Endothelial cell of hepatic sinusoid (primary cell): Measurements from ENCODE around the gene MFF.
"Not testable (repeated sequence)": the region's sequence is repeated elsewhere in the genome, so short reads cannot be mapped to it uniquely, and the experiment has no call there.

Experiments
- in situ Hi-C: cut with HindIII; loops from 2 replicates; pipeline ENCODE4 v1.10.0; 2017; ENCODE audit warnings: low sequenced_read_pairs

The MFF gene

GRCh38 chr2:227326783-227327182 is 1.7 kb downstream of the MFF start:
- in situ Hi-C loops, result no loop called here

GRCh38 chr2:227335713-227336112 is 10.7 kb downstream of the MFF start:
- in situ Hi-C loops, result no loop called here

- in situ Hi-C loops, result no loop called here
These were observed 12.4 kb downstream of the MFF start for GRCh38 chr2:227337442-227337841.

- in situ Hi-C loops, result no loop called here
These were observed 14.1 kb downstream of the MFF start for GRCh38 chr2:227339098-227339599.

GRCh38 chr2:227340106-227340505 is 15.1 kb downstream of the MFF start:
- in situ Hi-C loops, result no loop called here

- in situ Hi-C loops, result no loop called here
These were observed 16.5 kb downstream of the MFF start for GRCh38 chr2:227341553-227341952.

- in situ Hi-C loops, result no loop called here
These were observed 19.2 kb downstream of the MFF start for GRCh38 chr2:227344231-227344630.

- in situ Hi-C loops, result no loop called here
These were observed 22.1 kb downstream of the MFF start for GRCh38 chr2:227347117-227347516.

GRCh38 chr2:227348324-227348723 is 23.3 kb downstream of the MFF start:
- in situ Hi-C loops, result no loop called here

GRCh38 chr2:227349989-227350612 is 25.1 kb downstream of the MFF start:
- in situ Hi-C loops, result no loop called here

- in situ Hi-C loops, result no loop called here
These were observed 26.6 kb downstream of the MFF start for GRCh38 chr2:227351639-227352038.

- in situ Hi-C loops, result no loop called here
These were observed 35.3 kb downstream of the MFF start for GRCh38 chr2:227360351-227360750.

GRCh38 chr2:227363756-227364155 is 38.7 kb downstream of the MFF start:
- in situ Hi-C loops, result no loop called here

- in situ Hi-C loops, result not testable (repeated sequence)
These were observed 39.7 kb downstream of the MFF start for GRCh38 chr2:227364585-227365263.

GRCh38 chr2:227365833-227366232 is 40.8 kb downstream of the MFF start:
- in situ Hi-C loops, result no loop called here

- in situ Hi-C loops, result no loop called here
These were observed 41.8 kb downstream of the MFF start for GRCh38 chr2:227366769-227367426.

GRCh38 chr2:227367427-227367795 is 42.4 kb downstream of the MFF start:
- in situ Hi-C loops, result no loop called here

GRCh38 chr2:227368574-227368973 is 43.5 kb downstream of the MFF start:
- in situ Hi-C loops, result no loop called here

GRCh38 chr2:227370092-227370491 is 45.0 kb downstream of the MFF start:
- in situ Hi-C loops, result no loop called here

- in situ Hi-C loops, result no loop called here
These were observed 45.8 kb downstream of the MFF start for GRCh38 chr2:227370791-227371312.

GRCh38 chr2:227373389-227373788 is 48.3 kb downstream of the MFF start:
- in situ Hi-C loops, result no loop called here

- in situ Hi-C loops, result no loop called here
These were observed 49.1 kb downstream of the MFF start for GRCh38 chr2:227374158-227374557.
